HG03097 (cell line): Measurements from ENCODE around the gene KLRC3.
A peak's percentile ranks its signal among the peaks of the same experiment; 100 is the strongest.
"Not testable (repeated sequence)": the region's sequence is repeated elsewhere in the genome, so short reads cannot be mapped to it uniquely, and the experiment has no call there.

Source experiments
- ATAC-seq: cut with Tn5 transposase; IDR thresholded peaks from one replicate; pipeline ENCODE4 v1.9.1; 2021; ENCODE audit not compliant: unreplicated experiment, low FRiP score

KLRC3 gene

GRCh38 chr12:10404798-10405197 lies 15.6 kb downstream of the KLRC3 start:
- ATAC-seq = no peak

- ATAC-seq = no peak
Observed at GRCh38 chr12:10400829-10401228, 19.6 kb downstream of the KLRC3 start.

- no peak for ATAC-seq
Observed at GRCh38 chr12:10398168-10398567, 22.2 kb downstream of the KLRC3 start.

- ATAC-seq = no peak
Observed at GRCh38 chr12:10397296-10397695, 23.1 kb downstream of the KLRC3 start.

GRCh38 chr12:10396176-10396575 lies 24.2 kb downstream of the KLRC3 start:
- ATAC-seq = not testable (repeated sequence)

GRCh38 chr12:10395390-10395998 lies 24.9 kb downstream of the KLRC3 start:
- peak; percentile 52 for ATAC-seq

- ATAC-seq = not testable (repeated sequence)
Observed at GRCh38 chr12:10394531-10395152, 25.8 kb downstream of the KLRC3 start.

- no peak for ATAC-seq
Observed at GRCh38 chr12:10393291-10393690, 27.1 kb downstream of the KLRC3 start.

GRCh38 chr12:10392394-10392930 lies 27.9 kb downstream of the KLRC3 start:
- peak; percentile 72 for ATAC-seq

GRCh38 chr12:10390991-10391390 lies 29.4 kb downstream of the KLRC3 start:
- ATAC-seq = not testable (repeated sequence)

- no peak for ATAC-seq
Observed at GRCh38 chr12:10389904-10390303, 30.5 kb downstream of the KLRC3 start, which contains the start of gene KLRK1. TSS of gene KLRK1 (minus strand) at chr12:10390041. CDS start at chr12:10388810, 1,231 bp downstream.

GRCh38 chr12:10388624-10389413 lies 31.6 kb downstream of the KLRC3 start:
- no peak for ATAC-seq

- ATAC-seq = not testable (repeated sequence)
Observed at GRCh38 chr12:10387498-10387897, 32.9 kb downstream of the KLRC3 start.

- no peak for ATAC-seq
Observed at GRCh38 chr12:10386857-10387256, 33.5 kb downstream of the KLRC3 start.

GRCh38 chr12:10385166-10385613 lies 35.2 kb downstream of the KLRC3 start:
- ATAC-seq = no peak

- no peak for ATAC-seq
Observed at GRCh38 chr12:10384191-10384590, 36.2 kb downstream of the KLRC3 start.

GRCh38 chr12:10381928-10382628 lies 38.3 kb downstream of the KLRC3 start:
- no peak for ATAC-seq

GRCh38 chr12:10378737-10379136 lies 41.7 kb downstream of the KLRC3 start:
- not testable (repeated sequence) for ATAC-seq

- ATAC-seq = no peak
Observed at GRCh38 chr12:10374624-10375018, 45.8 kb downstream of the KLRC3 start.

GRCh38 chr12:10372559-10372958 lies 47.8 kb downstream of the KLRC3 start:
- no peak for ATAC-seq
